Measurements from ENCODE around the gene ZNG1F. TPM values are rescaled to one million over a fixed set of nuclear protein-coding genes. Genes with fewer than 3 reads are reported as not detected.
A peak's percentile ranks its signal among the peaks of the same experiment; 100 is the strongest.
"Not testable (repeated sequence)": the region's sequence is repeated elsewhere in the genome, so short reads cannot be mapped to it uniquely, and the experiment has no call there.

The ZNG1F gene
- total and polyA plus RNA-seq, 11 donors: 0.67 to 8.9 (median 2.1) TPM

DNA sequence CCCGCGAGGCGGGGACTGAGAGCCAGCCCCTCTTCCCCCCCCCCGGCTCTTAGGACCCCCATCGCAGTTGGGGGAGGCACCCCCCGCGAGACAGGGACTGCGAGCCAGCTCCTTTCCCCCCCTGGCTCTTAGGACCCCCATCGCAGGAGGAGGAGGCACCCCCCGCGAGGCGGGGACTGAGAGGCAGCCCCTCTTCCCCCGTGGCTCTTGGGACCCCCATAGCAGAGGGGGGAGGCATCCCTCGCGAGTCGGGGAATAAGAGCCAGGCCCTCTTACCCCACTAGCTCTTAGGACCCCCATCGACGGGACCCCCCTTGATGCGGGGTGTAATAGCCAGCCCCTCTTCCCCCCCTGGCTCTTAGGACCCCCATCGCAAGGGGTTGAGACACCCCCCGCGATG lies 80.3 kb downstream of the ZNG1F start:
- H3K4me3 ChIP-seq; H3K4me1 ChIP-seq; intact Hi-C loops (cut with DNase I); H3K27ac ChIP-seq; ATAC-seq; H3K9me3 ChIP-seq; H3K36me3 ChIP-seq; DNase-seq: not testable (repeated sequence)
- peaks cover 0 to 27% (median 12%) of the 10 kb centered on the region in 9 donors for H3K27me3 ChIP-seq
- 7 to 21% methylated on average over 14 to 17 of the region's 22 CpGs; no CpG with 5 or more reads in 2 of the 4 donors for WGBS, 4 donors

DNA sequence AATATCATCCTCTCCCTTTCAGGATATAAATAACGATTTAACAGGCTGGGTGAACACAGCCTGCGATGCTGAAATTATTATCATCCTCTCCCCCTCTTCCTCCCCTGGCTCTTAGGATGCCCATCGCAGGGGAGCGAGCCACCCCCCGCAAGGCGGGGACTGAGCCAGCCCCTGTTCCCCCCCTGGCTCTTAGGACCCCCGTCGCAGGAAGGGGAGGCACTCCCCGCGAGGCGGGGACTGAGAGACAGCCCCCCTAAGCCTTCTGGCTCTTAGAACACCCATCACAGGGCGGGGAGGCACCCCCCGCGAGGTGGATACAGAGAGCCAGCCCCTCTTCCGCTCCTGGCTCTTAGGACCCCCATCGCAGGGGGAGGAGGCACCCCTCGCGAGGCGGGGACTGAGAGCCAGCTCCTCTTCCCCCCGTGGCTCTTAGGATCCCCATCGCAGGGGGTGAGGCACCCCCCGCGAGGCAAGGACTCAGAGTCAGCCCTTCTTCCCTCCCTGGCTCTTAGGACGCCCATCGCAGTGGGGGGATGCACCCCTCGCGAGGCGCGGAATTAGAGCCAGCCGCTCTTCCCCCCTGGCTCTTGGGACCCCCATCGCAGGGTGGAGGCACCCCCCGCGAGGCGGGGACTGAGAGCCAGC lies 82.5 kb downstream of the ZNG1F start:
- H3K27me3 ChIP-seq: peaks cover 0 to 25% (median 12%) of the 10 kb centered on the region in 9 donors
- H3K4me3 ChIP-seq; H3K36me3 ChIP-seq; intact Hi-C loops (cut with DNase I); H3K9me3 ChIP-seq; H3K4me1 ChIP-seq; H3K27ac ChIP-seq; DNase-seq: not testable (repeated sequence)
- peak in 2 of 4 donors; percentile 12 to 29 for ATAC-seq
- WGBS, 4 donors: 21 to 23% (median 22%) methylated on average over 13 to 26 of the region's 34 CpGs; no CpG with 5 or more reads in 1 of the 4 donors

DNA sequence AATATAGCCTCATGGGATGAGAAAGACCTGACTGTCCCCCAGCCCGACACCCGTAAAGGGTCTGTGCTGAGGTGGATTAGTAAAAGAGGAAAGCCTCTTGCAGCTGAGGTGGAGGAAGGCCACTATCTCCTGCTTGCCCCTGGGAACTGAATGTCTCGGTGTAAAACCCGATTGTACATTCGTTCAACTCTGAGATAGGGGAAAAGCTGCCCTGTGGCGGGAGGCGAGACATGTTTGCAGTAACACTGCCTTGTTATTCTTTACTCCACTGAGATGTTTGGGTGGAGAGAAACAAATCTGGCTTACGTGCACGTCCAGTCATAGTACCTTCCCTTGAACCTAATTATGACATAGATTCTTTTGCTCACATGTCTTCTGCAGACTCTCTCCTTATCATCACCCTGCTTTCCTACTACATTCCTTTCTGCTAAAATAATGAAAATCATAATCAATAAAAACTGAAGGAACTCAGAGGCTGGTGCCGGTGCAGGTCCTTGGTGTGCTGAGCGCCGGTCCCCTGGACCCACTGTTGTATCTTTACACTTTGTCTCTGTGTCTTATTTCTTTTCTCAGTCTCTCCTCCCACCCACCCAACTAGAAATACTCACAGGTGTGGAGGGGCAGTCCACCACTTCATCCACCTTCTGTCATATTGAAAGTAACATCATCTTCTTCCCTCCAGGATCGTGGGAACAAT lies 83.4 kb downstream of the ZNG1F start:
- H3K27me3 ChIP-seq: peaks cover 0 to 20% (median 11%) of the 10 kb centered on the region in 9 donors
- 51 to 85% (median 54%) methylated on average over 5 to 10 of the region's 13 CpGs for WGBS, 4 donors
- H3K4me1 ChIP-seq; intact Hi-C loops (cut with DNase I); H3K36me3 ChIP-seq; H3K27ac ChIP-seq; H3K4me3 ChIP-seq; ATAC-seq; H3K9me3 ChIP-seq; DNase-seq: not testable (repeated sequence)

DNA sequence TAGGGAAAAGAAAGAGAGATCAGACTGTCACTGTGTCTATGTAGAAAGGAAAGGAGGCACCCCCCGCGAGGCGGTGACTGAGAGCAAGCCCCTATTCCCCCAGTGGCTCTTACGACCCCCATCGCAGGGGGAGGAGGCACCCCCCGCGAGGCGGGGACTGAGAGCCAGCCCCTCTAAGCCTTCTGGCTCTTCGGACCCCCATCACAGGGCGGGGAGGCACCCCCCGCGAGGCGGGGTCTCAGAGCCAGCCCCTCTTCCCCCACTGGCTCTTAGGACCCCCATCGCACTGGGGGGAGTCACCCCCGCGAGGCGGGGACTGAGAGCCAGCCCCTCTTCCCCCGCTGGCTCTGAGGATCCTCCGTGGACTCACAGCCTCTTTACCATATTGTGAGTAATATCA lies 84.6 kb downstream of the ZNG1F start:
- H3K9me3 ChIP-seq; H3K4me3 ChIP-seq; DNase-seq; H3K4me1 ChIP-seq; H3K27ac ChIP-seq; H3K36me3 ChIP-seq; ATAC-seq; intact Hi-C loops (cut with DNase I): not testable (repeated sequence)
- WGBS, 4 donors: 17 to 55% (median 27%) methylated on average over 3 to 11 of the region's 19 CpGs
- peaks cover 0 to 17% (median 11%) of the 10 kb centered on the region in 9 donors for H3K27me3 ChIP-seq

DNA sequence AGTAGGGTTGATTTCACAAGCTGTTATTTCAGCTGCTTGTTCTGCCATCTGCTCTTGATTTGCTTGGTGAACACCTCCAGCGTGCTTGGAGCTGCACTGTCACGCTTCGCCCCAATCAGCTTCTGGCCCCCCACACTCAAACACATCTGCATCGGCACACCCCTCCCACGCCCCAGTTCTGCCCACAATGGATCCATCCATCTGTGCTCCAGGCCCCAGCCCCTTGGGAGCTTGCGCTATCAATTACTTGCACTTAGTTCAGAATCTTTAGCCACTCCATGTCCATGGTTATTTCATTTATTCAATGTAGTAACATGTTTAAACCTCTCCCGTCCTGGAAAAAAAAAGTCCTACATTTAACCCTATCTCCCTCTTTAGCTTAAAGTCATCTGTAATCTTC lies 88.6 kb downstream of the ZNG1F start:
- ATAC-seq; H3K4me3 ChIP-seq; H3K36me3 ChIP-seq; DNase-seq; intact Hi-C loops (cut with DNase I); H3K27me3 ChIP-seq; H3K4me1 ChIP-seq; H3K27ac ChIP-seq; H3K9me3 ChIP-seq: not testable (repeated sequence)
- WGBS, 4 donors: 67 to 74% (median 73%) methylated on average over 4 to 7 of the region's 7 CpGs

DNA sequence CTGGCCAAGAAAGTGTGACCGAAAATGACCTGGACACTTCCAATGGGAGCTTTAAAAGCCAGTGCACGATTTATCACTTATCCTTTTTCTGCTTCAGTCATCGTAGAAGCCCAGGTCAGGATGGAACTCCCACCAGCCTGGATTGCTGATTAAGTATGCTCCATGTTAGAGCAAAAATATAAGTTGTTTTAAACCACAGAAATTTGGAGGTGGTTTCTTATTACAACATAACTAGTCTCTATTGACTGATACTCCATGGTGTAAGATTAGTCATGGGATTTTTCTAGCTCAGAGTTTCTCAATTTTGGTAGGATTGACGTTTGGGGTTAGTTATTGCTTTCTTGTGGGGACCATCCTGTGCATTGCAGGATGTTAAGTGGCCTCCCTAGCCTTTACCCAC lies 90.4 kb downstream of the ZNG1F start:
- H3K4me3 ChIP-seq; H3K27ac ChIP-seq; H3K36me3 ChIP-seq; DNase-seq; H3K27me3 ChIP-seq; H3K4me1 ChIP-seq; intact Hi-C loops (cut with DNase I); H3K9me3 ChIP-seq; ATAC-seq: not testable (repeated sequence)
- 37 to 60% (median 50%) methylated on average over 4 of the region's 4 CpGs for WGBS, 4 donors

DNA sequence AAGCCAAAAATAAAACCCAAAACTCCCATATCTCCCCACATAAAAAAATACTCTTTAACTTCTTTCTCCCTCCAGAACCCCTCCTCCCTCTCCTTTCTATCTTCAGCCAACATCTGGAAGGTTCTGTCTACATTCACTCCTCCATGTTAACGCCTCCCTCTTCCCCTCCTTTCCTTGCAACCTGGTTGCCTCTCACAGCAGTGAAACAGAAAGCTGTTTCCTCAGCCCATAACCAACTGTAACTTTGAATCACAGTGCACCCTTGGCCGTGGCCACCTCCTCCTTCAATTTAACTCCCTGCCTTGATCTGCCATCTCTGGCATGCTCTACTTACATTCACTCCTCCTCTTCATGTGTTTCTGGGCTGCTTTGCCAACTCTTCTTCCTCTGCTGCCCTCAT lies 94.1 kb downstream of the ZNG1F start:
- H3K9me3 ChIP-seq; H3K27ac ChIP-seq; intact Hi-C loops (cut with DNase I); H3K4me1 ChIP-seq; H3K4me3 ChIP-seq; H3K27me3 ChIP-seq; H3K36me3 ChIP-seq: not testable (repeated sequence)
- DNase-seq: peak in 1 of 5 donors; percentile 51
- peak in 1 of 4 donors; percentile 66 for ATAC-seq
- 47 to 56% (median 51%) methylated on average over 1 to 2 of the region's 2 CpGs for WGBS, 4 donors

DNA sequence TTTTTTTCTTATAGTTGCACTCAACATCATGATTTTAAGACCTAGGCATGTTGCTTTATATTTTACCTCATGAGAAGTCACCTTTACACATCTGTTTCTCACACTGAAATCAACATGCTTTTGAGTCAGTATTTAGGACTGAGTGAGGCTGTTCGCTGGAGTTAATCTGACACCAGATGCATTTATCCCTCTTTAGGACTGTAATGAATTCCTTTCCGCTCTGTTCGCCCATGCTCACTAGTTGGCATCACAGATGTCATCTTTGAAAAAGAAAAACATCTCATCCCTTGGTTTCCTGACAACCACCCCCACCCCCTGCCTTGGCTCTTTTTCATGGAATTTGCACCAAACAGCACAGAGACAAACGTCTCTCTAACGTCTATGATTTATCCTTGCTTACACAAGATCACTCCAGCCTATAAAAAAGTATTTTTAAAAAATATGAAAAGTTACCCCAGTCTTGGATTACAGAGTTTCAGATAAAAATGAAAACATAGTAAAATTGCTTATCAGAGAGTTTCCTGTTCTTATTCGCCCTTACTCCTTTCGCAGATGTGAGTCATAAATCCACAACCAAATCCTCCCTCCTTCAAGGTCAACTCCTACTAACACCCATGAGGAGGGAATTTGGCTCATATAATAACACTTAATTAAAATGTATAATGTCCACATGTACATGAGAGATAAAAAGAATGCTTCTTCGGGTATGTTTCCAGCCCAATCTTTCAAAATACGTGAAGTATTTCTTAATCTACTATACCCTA lies 94.9 kb downstream of the ZNG1F start:
- intact Hi-C loops (cut with DNase I); DNase-seq; H3K27me3 ChIP-seq; H3K27ac ChIP-seq; H3K9me3 ChIP-seq; H3K36me3 ChIP-seq; H3K4me1 ChIP-seq; H3K4me3 ChIP-seq: not testable (repeated sequence)
- peak in 1 of 4 donors; percentile 33 for ATAC-seq
- WGBS, 4 donors: 40 to 100% (median 63%) methylated on average over 3 to 5 of the region's 9 CpGs

DNA sequence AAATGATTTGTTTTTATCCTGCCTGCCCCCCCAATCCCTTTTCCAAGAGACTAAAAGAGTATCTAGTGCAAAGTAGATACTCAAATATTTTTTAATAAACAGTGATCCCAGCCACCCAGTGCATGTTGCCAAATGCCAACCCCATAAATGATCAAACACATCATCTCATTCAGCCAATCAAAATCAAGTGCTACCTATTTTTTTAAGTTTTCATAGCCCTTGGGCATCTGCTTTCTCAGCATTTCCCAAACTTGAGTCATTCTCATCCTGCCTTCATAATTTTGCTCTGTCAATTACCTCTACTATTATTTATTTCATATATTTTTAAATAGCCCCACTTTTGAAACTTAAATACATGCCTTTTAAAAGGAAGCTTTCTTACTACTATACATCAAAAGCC lies 98.2 kb downstream of the ZNG1F start:
- ATAC-seq; H3K4me1 ChIP-seq; H3K4me3 ChIP-seq; intact Hi-C loops (cut with DNase I); H3K27me3 ChIP-seq; H3K36me3 ChIP-seq; H3K9me3 ChIP-seq; DNase-seq; H3K27ac ChIP-seq: not testable (repeated sequence)

DNA sequence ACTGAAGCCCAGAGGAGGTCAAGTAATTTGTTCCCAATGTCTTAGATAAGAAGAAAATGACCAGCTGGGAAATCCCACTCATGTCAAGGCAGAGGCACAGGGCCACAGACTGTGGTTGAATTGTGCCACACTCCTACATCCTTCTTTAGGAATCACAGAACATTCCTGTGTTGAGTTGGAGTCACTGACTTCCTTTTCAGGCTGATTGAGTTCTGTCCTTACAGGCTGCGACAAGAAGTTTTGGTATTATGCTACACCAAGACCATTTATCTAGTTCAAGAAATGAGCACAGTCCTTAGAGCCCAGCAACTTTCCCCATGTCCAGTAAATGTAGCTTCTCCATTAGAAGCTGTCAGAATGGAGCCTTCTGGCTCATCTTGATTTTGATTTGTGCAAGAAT lies 98.7 kb downstream of the ZNG1F start:
- H3K4me3 ChIP-seq; H3K9me3 ChIP-seq; H3K27ac ChIP-seq; H3K27me3 ChIP-seq; ATAC-seq; H3K36me3 ChIP-seq; H3K4me1 ChIP-seq; DNase-seq; intact Hi-C loops (cut with DNase I): not testable (repeated sequence)
- 40 to 67% (median 48%) methylated on average over 1 of the region's 1 CpG for WGBS, 4 donors

All from heart left ventricle (tissue), 16 donors.